CD14-positive monocyte (primary cell): ENCODE data around the gene LRCH1. TPM values are rescaled to one million over a fixed set of nuclear protein-coding genes. Genes with fewer than 3 reads are reported as not detected.

ENCODE experiments used
- DNase-seq, 3 donors: peaks; one replicate each; pipeline ENCODE4 v3.0.0-alpha.2; 2011 to 2022
- H2AFZ ChIP-seq: 2 replicates; pipeline ENCODE4 v1.6.0; 2012; ENCODE audit warnings: mild to moderate bottlenecking, low read depth, low read length, inconsistent platforms; ENCODE audit not compliant: insufficient read depth, poor library complexity, severe bottlenecking
- H3K27ac ChIP-seq, 2 donors: 1 replicate in 1 of 2; 2 replicates in 1 of 2; pipeline ENCODE4 v1.5.1; 2012 to 2013; ENCODE audit warnings: low read length in 2 of 2, control low read depth in 1 of 2, inconsistent platforms in 1 of 2, low read depth in 1 of 2, mild to moderate bottlenecking in 1 of 2
- H3K27me3 ChIP-seq, 2 donors: one replicate each; pipeline versions ENCODE4 v1.6.0 to v1.6.1; 2011 to 2013; ENCODE audit warnings: low read length in 2 of 2; ENCODE audit not compliant: control insufficient read depth in 2 of 2, insufficient read depth in 2 of 2
- H3K36me3 ChIP-seq, 2 donors: replicated peaks in 1 of 2; 1 replicate in 1 of 2; 2 replicates in 1 of 2; pipeline versions ENCODE4 v1.5.1 to v1.6.1; 2012 to 2013; ENCODE audit warnings: low read length in 2 of 2, control low read depth in 1 of 2, inconsistent platforms in 1 of 2, mild to moderate bottlenecking in 1 of 2; ENCODE audit not compliant: insufficient read depth in 2 of 2, control insufficient read depth in 1 of 2
- H3K4me1 ChIP-seq, 2 donors: 1 replicate in 1 of 2; 2 replicates in 1 of 2; pipeline versions ENCODE4 v1.5.1 to v1.6.1; 2012 to 2013; ENCODE audit warnings: low read length in 2 of 2, control low read depth in 1 of 2, inconsistent platforms in 1 of 2, mild to moderate bottlenecking in 1 of 2, moderate library complexity in 1 of 2; ENCODE audit not compliant: insufficient read depth in 2 of 2, control insufficient read depth in 1 of 2
- H3K4me2 ChIP-seq: replicated peaks from 2 replicates; pipeline ENCODE3; 2012; ENCODE audit warnings: low read length, moderate library complexity, mild to moderate bottlenecking; ENCODE audit not compliant: poor library complexity, severe bottlenecking; ENCODE audit errors: extremely low read depth
- H3K4me3 ChIP-seq, 3 experiments: fragments of 200-600 bp in 1 of 3; sonication (generic) in 1 of 3; replicated peaks in 1 of 3; 1 replicate in 2 of 3; 2 replicates in 1 of 3; pipeline ENCODE4 v1.5.1; 2011 to 2013; ENCODE audit warnings: low read length in 3 of 3, mild to moderate bottlenecking in 3 of 3, control low read depth in 2 of 3, low read depth in 2 of 3, inconsistent platforms in 1 of 3, moderate library complexity in 1 of 3
- H3K79me2 ChIP-seq: 2 replicates; pipeline ENCODE4 v1.6.0; 2012; ENCODE audit warnings: mild to moderate bottlenecking, control low read depth, inconsistent platforms, low read length, moderate library complexity; ENCODE audit not compliant: insufficient read depth
- H3K9ac ChIP-seq: 2 replicates; pipeline ENCODE4 v1.6.0; 2017; ENCODE audit warnings: low read length, mild to moderate bottlenecking; ENCODE audit not compliant: insufficient read depth, poor library complexity, severe bottlenecking
- H3K9me3 ChIP-seq, 2 donors: replicated peaks in 1 of 2; 1 replicate in 1 of 2; 2 replicates in 1 of 2; pipeline versions ENCODE4 v1.5.1 to v1.6.1; 2012 to 2013; ENCODE audit warnings: low read length in 2 of 2, control low read depth in 1 of 2; ENCODE audit not compliant: control insufficient read depth in 1 of 2, insufficient read depth in 1 of 2
- H4K20me1 ChIP-seq: 2 replicates; pipeline ENCODE4 v1.6.0; 2012; ENCODE audit warnings: mild to moderate bottlenecking, low read length, control low read depth, moderate library complexity; ENCODE audit not compliant: insufficient read depth
- H3K27ac Mint-ChIP-seq, 7 donors: one replicate each; pipeline ENCODE4 v1.8.0; 2020; ENCODE audit warnings: mild to moderate bottlenecking in 7 of 7, mixed read lengths in 7 of 7, moderate library complexity in 6 of 7, inconsistent platforms in 2 of 7
- H3K27me3 Mint-ChIP-seq, 3 donors: one replicate each; pipeline ENCODE4 v1.8.0; 2021 to 2022; ENCODE audit warnings: low read depth in 3 of 3, mild to moderate bottlenecking in 3 of 3, mixed read lengths in 3 of 3, moderate library complexity in 3 of 3, inconsistent platforms in 1 of 3
- H3K36me3 Mint-ChIP-seq, 2 donors: one replicate each; pipeline ENCODE4 v1.8.0; 2020; ENCODE audit warnings: mixed read lengths in 2 of 2, inconsistent platforms in 1 of 2, mild to moderate bottlenecking in 1 of 2
- H3K4me1 Mint-ChIP-seq: one replicate; pipeline ENCODE4 v1.8.0; 2020; ENCODE audit warnings: mild to moderate bottlenecking, mixed read lengths
- H3K4me3 Mint-ChIP-seq, 2 donors: one replicate each; pipeline ENCODE4 v1.8.0; 2020; ENCODE audit warnings: mild to moderate bottlenecking in 2 of 2, mixed read lengths in 2 of 2, moderate library complexity in 1 of 2
- H3K9me3 Mint-ChIP-seq, 7 donors: one replicate each; pipeline ENCODE4 v1.8.0; 2020 to 2022; ENCODE audit warnings: mixed read lengths in 7 of 7, mild to moderate bottlenecking in 6 of 7, moderate library complexity in 6 of 7, inconsistent platforms in 2 of 7
- WGBS: methylation state at CpG from one replicate; pipeline ENCODE4 v1.1.5; 2013; ENCODE audit warnings: missing lambda C conversion rate; ENCODE audit not compliant: insufficient coverage; 5-methylcytosine and 5-hydroxymethylcytosine counted together
- intact Hi-C, 2 donors: fragments of 100-400 bp; cut with micrococcal nuclease; formaldehyde crosslinking; loops; one replicate each; pipeline versions ENCODE4 v1.15.0 to v1.15.1; 2023
- polyA plus RNA-seq, 3 donors: library from polyadenylated mRNA; depleted of rRNA in 1 of 3; unstranded in 2 of 3; stranded (reverse) in 1 of 3; fragments of 300-500 nt in 2 of 3; fragments of >200 nt in 1 of 3; fragmentation: Illumina TruSeq in 2 of 3; gene quantifications; 1 replicate in 2 of 3; 2 replicates in 1 of 3; pipeline ENCODE4 v1.2.3, GENCODE V29; 2012 to 2021
- TF ChIP-seq, protein P1 (sequence below): fragments of 200-600 bp; IDR thresholded peaks from one replicate; pipeline ENCODE4 v1.8.0; 2022; ENCODE audit warnings: antibody characterized with exemption, mild to moderate bottlenecking

LRCH1 gene
- polyA plus RNA-seq, 3 donors = 0.88 to 7.1 (median 2.1) TPM

DNA sequence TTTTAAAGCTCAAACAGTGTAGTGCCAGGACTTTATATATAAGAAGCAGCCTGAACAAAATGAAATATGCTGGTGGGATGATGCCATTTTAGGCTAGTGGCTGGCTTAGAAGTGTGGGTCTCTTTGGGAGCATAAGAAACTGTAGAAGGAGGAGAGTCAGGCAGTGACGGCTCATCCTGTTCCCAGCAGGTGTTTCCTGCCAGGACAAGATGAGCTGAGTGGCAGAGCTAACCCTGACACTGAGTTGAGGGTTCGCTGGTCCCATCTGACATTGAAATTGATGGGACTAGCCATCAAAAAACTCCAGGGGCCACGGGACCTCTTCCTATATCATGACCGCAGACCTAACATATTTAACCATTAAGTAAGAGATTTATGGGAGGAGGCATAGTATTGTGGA lies 192.7 kb downstream of the LRCH1 start:
- Histone ChIP-seq H3K4me2 (no peak overlapping the region), H4K20me1 (no peaks in the 10 kb centered on the region), H3K79me2 (no peaks in the 10 kb centered on the region), H3K4me1 (peaks cover 9 to 12% of the 10 kb centered on the region in 2 donors), H3K9me3 (no peaks in the 10 kb centered on the region), H3K27ac (no peak overlapping the region), H3K4me3 (no peak overlapping the region), H3K36me3 (peaks cover 8 to 51% of the 10 kb centered on the region in 2 donors), H3K27me3 (peaks cover 4 to 5% of the 10 kb centered on the region in 2 donors), H3K9ac (no peak overlapping the region), H2AFZ (no peak overlapping the region)
- TF ChIP-seq, protein P1, sequence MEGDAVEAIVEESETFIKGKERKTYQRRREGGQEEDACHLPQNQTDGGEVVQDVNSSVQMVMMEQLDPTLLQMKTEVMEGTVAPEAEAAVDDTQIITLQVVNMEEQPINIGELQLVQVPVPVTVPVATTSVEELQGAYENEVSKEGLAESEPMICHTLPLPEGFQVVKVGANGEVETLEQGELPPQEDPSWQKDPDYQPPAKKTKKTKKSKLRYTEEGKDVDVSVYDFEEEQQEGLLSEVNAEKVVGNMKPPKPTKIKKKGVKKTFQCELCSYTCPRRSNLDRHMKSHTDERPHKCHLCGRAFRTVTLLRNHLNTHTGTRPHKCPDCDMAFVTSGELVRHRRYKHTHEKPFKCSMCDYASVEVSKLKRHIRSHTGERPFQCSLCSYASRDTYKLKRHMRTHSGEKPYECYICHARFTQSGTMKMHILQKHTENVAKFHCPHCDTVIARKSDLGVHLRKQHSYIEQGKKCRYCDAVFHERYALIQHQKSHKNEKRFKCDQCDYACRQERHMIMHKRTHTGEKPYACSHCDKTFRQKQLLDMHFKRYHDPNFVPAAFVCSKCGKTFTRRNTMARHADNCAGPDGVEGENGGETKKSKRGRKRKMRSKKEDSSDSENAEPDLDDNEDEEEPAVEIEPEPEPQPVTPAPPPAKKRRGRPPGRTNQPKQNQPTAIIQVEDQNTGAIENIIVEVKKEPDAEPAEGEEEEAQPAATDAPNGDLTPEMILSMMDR = no peak
- 50% methylated on average over 1 of the region's 4 CpGs for WGBS
- Mint-ChIP-seq H3K27ac (no peak overlapping the region), H3K9me3 (peaks cover 0 to 10% (median 1%) of the 10 kb centered on the region in 7 donors), H3K4me1 (peaks cover 17% of the 10 kb centered on the region), H3K36me3 (peaks cover 71 to 80% of the 10 kb centered on the region in 2 donors), H3K4me3 (no peak overlapping the region), H3K27me3 (peaks cover 2 to 7% (median 4%) of the 10 kb centered on the region in 3 donors)
- DNase-seq = no peak
- intact Hi-C loops = no loop called here

DNA sequence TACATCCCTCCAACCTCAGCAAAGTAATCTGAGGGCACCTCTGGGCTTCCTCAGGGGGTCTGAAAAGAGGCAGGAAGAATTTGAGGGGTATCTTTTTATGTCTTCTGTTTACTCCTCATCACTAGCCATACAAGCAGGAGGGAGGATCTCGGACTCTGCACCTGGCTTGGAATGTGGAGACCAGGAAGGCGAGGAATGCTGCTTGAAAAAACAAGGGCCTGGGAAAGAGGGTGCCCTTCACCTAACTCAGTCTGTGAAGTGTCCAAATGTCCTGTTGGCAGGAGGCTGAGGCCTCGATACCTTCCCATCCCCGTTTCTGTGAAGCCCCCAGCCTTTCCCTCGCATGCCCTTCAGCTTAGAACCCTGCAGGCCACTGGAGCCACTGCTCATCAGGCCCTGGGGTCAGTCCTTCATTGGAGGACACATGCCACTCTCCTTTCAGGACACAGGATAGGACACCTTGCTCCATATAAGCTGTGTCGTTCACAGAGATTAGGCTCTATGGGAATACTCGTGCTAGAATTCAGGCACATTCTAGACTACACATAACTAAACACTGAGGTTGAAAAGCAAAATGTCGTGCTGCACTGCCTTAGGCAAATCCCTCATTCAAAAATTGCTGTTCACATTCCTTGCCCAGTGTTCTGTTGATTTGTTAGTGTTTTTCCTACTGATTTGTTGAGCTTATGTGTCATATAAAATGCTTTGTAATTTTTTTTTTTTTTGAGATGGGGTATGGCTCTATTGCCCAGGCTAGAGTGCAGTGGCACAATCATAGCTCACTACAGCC lies 194.3 kb downstream of the LRCH1 start:
- H3K79me2 ChIP-seq = no peaks in the 10 kb centered on the region
- no peak for DNase-seq
- TF ChIP-seq, protein P1 = no peak
- H3K9me3 ChIP-seq = no peaks in the 10 kb centered on the region
- H3K36me3 ChIP-seq = peaks cover 4 to 38% of the 10 kb centered on the region in 2 donors
- peaks cover 4 to 5% of the 10 kb centered on the region in 2 donors for H3K27me3 ChIP-seq
- no peak overlapping the region for H3K27ac ChIP-seq
- H3K4me2 ChIP-seq = no peak overlapping the region
- H3K9ac ChIP-seq = no peak overlapping the region
- no peak overlapping the region for H2AFZ ChIP-seq
- Mint-ChIP-seq H3K27ac (peak overlapping the region in 1 of 7 donors; percentile 71), H3K9me3 (peaks cover 0 to 10% (median 0%) of the 10 kb centered on the region in 7 donors), H3K4me1 (peaks cover 30% of the 10 kb centered on the region), H3K36me3 (peaks cover 60 to 70% of the 10 kb centered on the region in 2 donors), H3K4me3 (no peak overlapping the region), H3K27me3 (peaks cover 2 to 7% (median 3%) of the 10 kb centered on the region in 3 donors)
- peaks cover 4% of the 10 kb centered on the region for H4K20me1 ChIP-seq
- H3K4me1 ChIP-seq = peaks cover 22 to 24% of the 10 kb centered on the region in 2 donors
- no peak overlapping the region for H3K4me3 ChIP-seq
- 97% methylated on average over 5 of the region's 8 CpGs for WGBS
- intact Hi-C loops = no loop called here
